Measurements from ENCODE around the gene SPDYE3. TPM values are rescaled to one million over a fixed set of nuclear protein-coding genes. Genes with fewer than 3 reads are reported as not detected.

The SPDYE3 gene
- total RNA-seq, 2 donors from 2014 or later = 0.91 TPM; not detected in 1

- H3K27ac ChIP-seq = no peak overlapping the region
- intact Hi-C loops (cut with DNase I) = no loop called here
Observed at GRCh38 chr7:100366411-100367250, 59.1 kb downstream of the SPDYE3 start.

GRCh38 chr7:100367251-100367620 is 59.7 kb downstream of the SPDYE3 start:
- DNase-seq (ENCODE audit: low spot score) = no peak
- intact Hi-C loops (cut with DNase I) = no loop called here
- TF ChIP-seq, protein P1, sequence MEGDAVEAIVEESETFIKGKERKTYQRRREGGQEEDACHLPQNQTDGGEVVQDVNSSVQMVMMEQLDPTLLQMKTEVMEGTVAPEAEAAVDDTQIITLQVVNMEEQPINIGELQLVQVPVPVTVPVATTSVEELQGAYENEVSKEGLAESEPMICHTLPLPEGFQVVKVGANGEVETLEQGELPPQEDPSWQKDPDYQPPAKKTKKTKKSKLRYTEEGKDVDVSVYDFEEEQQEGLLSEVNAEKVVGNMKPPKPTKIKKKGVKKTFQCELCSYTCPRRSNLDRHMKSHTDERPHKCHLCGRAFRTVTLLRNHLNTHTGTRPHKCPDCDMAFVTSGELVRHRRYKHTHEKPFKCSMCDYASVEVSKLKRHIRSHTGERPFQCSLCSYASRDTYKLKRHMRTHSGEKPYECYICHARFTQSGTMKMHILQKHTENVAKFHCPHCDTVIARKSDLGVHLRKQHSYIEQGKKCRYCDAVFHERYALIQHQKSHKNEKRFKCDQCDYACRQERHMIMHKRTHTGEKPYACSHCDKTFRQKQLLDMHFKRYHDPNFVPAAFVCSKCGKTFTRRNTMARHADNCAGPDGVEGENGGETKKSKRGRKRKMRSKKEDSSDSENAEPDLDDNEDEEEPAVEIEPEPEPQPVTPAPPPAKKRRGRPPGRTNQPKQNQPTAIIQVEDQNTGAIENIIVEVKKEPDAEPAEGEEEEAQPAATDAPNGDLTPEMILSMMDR (IDR thresholded peaks at IDR 0.05) = no peak
- TF ChIP-seq POLR2A (IDR thresholded peaks at IDR 0.05) (no peak), POLR2AphosphoS5 (IDR thresholded peaks at IDR 0.05) (no peak)
- WGBS = 94% methylated on average over 8 of the region's 8 CpGs
- no peaks in the 10 kb centered on the region for H3K27me3 ChIP-seq (replicated peaks; ENCODE audit: insufficient read depth)
- no peaks in the 10 kb centered on the region for H3K9me3 ChIP-seq
- no peaks in the 10 kb centered on the region for H3K4me1 ChIP-seq (replicated peaks)
- H3K36me3 ChIP-seq = peaks cover 0 to 2% of the 10 kb centered on the region in 2 donors
- no peak overlapping the region for H3K4me3 ChIP-seq
- no peak overlapping the region for H3K27ac ChIP-seq

More at GRCh38 chr7:100366411-100367250, 59.1 kb downstream of the SPDYE3 start:
- Histone ChIP-seq H3K27me3 (replicated peaks; ENCODE audit: insufficient read depth) (no peaks in the 10 kb centered on the region), H3K4me1 (replicated peaks) (no peaks in the 10 kb centered on the region), H3K9me3 (no peaks in the 10 kb centered on the region), H3K4me3 (no peak overlapping the region), H3K36me3 (peaks cover 0 to 2% of the 10 kb centered on the region in 2 donors)
- TF ChIP-seq POLR2A (IDR thresholded peaks at IDR 0.05) (no peak), POLR2AphosphoS5 (IDR thresholded peaks at IDR 0.05) (no peak)
- TF ChIP-seq, protein P1 (IDR thresholded peaks at IDR 0.05) = no peak
- 88% methylated on average over 16 of the region's 16 CpGs for WGBS
- DNase-seq (ENCODE audit: low spot score) = no peak

DNA sequence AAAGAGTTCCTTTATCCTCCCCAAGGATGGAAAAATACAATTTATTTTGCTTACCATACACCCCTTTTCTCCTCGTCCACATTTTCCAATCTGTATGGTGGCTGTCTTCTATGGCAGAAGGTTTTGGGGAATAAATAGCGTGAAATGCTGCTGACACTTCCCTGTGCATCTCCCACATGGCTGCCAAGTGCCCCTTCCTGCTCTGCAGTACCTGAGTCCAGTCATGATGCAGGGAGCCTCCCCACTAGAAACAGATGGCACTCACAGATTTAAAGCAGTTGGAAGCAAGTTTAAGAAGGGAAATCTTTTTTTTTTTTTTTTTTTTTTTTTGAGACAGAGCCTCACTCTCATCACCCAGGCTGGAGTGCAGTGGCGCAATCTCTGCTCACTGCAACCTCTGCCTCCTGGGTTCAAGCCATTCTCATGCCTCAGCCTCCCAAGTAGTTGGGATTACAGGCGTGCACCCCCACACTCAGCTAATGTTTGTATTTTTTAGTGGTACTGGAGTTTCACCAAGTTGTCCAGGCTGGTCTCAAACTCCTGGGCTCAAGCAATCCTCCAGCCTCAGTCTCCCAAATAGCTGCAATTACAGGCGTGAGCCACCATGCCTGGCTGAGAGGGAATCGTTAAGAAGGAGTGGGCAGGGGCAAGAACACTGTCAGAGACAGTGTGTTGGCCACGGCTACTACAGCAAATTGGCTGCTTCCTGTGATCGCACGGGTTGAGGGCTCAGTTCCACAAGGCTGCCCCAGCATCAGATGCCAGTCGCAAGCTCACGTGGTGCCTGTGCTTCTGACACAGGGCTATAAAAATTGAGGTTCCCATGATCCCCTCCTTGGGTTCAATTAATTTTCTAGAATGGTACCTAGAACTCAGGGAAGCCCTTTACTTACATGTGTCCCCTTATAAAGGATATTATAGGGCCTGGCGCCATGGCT is 60.4 kb downstream of the SPDYE3 start:
- H3K4me3 ChIP-seq = no peak overlapping the region
- H3K4me1 ChIP-seq (replicated peaks) = no peaks in the 10 kb centered on the region
- no peaks in the 10 kb centered on the region for H3K36me3 ChIP-seq
- intact Hi-C loops (cut with DNase I) = no loop called here
- DNase-seq (ENCODE audit: low spot score) = no peak
- no peaks in the 10 kb centered on the region for H3K27me3 ChIP-seq (replicated peaks; ENCODE audit: insufficient read depth)
- H3K9me3 ChIP-seq = no peaks in the 10 kb centered on the region
- 87% methylated on average over 12 of the region's 12 CpGs for WGBS
- TF ChIP-seq, protein P1 (IDR thresholded peaks at IDR 0.05) = no peak
- TF ChIP-seq POLR2AphosphoS5 (IDR thresholded peaks at IDR 0.05) = no peak
- H3K27ac ChIP-seq = no peak overlapping the region

- DNase-seq (ENCODE audit: low spot score) = no peak
- Histone ChIP-seq H3K27ac (no peak overlapping the region), H3K9me3 (no peaks in the 10 kb centered on the region), H3K27me3 (replicated peaks; ENCODE audit: insufficient read depth) (no peaks in the 10 kb centered on the region), H3K36me3 (no peaks in the 10 kb centered on the region), H3K4me1 (replicated peaks) (no peaks in the 10 kb centered on the region), H3K4me3 (no peak overlapping the region)
- 74% methylated on average over 6 of the region's 6 CpGs for WGBS
- intact Hi-C loops (cut with DNase I) = no loop called here
- TF ChIP-seq POLR2A (IDR thresholded peaks at IDR 0.05) (no peak), POLR2AphosphoS5 (IDR thresholded peaks at IDR 0.05) (no peak)
- TF ChIP-seq, protein P1 (IDR thresholded peaks at IDR 0.05) = no peak
Observed at GRCh38 chr7:100369105-100369504, 61.6 kb downstream of the SPDYE3 start.

All from prostate gland (tissue), 2 donors.